SK-N-SH treated with all-trans-retinoic acid at 6 μM for 48 hours (cell line): Measurements from ENCODE around the gene EEF1AKMT3.

Experiments used
- ARNTL ChIP-seq: fragments of 450-650 bp; formaldehyde crosslinking; IDR thresholded peaks from 2 replicates; pipeline ENCODE4 v1.5.0; 2020; ENCODE audit warnings: low read depth, mild to moderate bottlenecking, moderate library complexity, borderline replicate concordance
- CSDC2 ChIP-seq: fragments of 250-450 bp; sonication (Bioruptor Pico); IDR thresholded peaks from 2 replicates; pipeline ENCODE4 v1.5.0; 2020; ENCODE audit warnings: mild to moderate bottlenecking, moderate library complexity
- GLIS3 ChIP-seq: fragments of 250-450 bp; sonication (Bioruptor Pico); IDR thresholded peaks from 2 replicates; pipeline ENCODE4 v1.5.0; 2020; ENCODE audit warnings: mild to moderate bottlenecking, moderate library complexity
- PPARA ChIP-seq: fragments of 250-450 bp; sonication (Bioruptor Pico); IDR thresholded peaks from 2 replicates; pipeline ENCODE4 v1.5.0; 2020; ENCODE audit warnings: mild to moderate bottlenecking, borderline replicate concordance
- SNAI2 ChIP-seq: fragments of 250-450 bp; sonication (Bioruptor Pico); IDR thresholded peaks from 2 replicates; pipeline ENCODE4 v1.5.0; 2020; ENCODE audit warnings: mild to moderate bottlenecking, moderate library complexity
- TCF4 ChIP-seq: fragments of 250-450 bp; sonication (Bioruptor Pico); IDR thresholded peaks from 2 replicates; pipeline ENCODE4 v1.8.0; 2021; ENCODE audit warnings: mild to moderate bottlenecking, moderate library complexity, borderline replicate concordance
- ZFP30 ChIP-seq: fragments of 450-650 bp; formaldehyde crosslinking; IDR thresholded peaks from 2 replicates; pipeline ENCODE4 v1.5.0; 2022; ENCODE audit warnings: mild to moderate bottlenecking, moderate library complexity
- ZNF70 ChIP-seq: fragments of 450-650 bp; formaldehyde crosslinking; IDR thresholded peaks from 2 replicates; pipeline ENCODE4 v1.5.0; 2020; ENCODE audit warnings: mild to moderate bottlenecking, moderate library complexity
- TF ChIP-seq, protein P1 (sequence below): fragments of 250-450 bp; sonication (Bioruptor Pico); IDR thresholded peaks from 2 replicates; pipeline ENCODE4 v1.5.1; 2020; ENCODE audit warnings: low read depth, mild to moderate bottlenecking, moderate library complexity
- TF ChIP-seq, protein P2 (sequence below): fragments of 250-450 bp; sonication (Bioruptor Pico); IDR thresholded peaks from 2 replicates; pipeline ENCODE4 v1.8.0; 2020; ENCODE audit warnings: mild to moderate bottlenecking, moderate library complexity, borderline replicate concordance

GRCh38 chr12:57810450-57810849 lies 38.0 kb downstream of the EEF1AKMT3 start:
- TF ChIP-seq, protein P1, sequence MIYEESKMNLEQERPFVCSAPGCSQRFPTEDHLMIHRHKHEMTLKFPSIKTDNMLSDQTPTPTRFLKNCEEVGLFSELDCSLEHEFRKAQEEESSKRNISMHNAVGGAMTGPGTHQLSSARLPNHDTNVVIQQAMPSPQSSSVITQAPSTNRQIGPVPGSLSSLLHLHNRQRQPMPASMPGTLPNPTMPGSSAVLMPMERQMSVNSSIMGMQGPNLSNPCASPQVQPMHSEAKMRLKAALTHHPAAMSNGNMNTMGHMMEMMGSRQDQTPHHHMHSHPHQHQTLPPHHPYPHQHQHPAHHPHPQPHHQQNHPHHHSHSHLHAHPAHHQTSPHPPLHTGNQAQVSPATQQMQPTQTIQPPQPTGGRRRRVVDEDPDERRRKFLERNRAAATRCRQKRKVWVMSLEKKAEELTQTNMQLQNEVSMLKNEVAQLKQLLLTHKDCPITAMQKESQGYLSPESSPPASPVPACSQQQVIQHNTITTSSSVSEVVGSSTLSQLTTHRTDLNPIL (CRISPR knock-in tag): no peak
- no peak for TF ChIP-seq SNAI2 (CRISPR knock-in tag)
- no peak for TF ChIP-seq CSDC2 (CRISPR knock-in tag)
- TF ChIP-seq TCF4 (CRISPR knock-in tag): no peak
- no peak for TF ChIP-seq ZFP30 (CRISPR knock-in tag)
- TF ChIP-seq PPARA (CRISPR knock-in tag): no peak
- TF ChIP-seq ZNF70 (CRISPR knock-in tag): no peak
- TF ChIP-seq GLIS3 (CRISPR knock-in tag): no peak
- TF ChIP-seq ARNTL: no peak
- TF ChIP-seq, protein P2, sequence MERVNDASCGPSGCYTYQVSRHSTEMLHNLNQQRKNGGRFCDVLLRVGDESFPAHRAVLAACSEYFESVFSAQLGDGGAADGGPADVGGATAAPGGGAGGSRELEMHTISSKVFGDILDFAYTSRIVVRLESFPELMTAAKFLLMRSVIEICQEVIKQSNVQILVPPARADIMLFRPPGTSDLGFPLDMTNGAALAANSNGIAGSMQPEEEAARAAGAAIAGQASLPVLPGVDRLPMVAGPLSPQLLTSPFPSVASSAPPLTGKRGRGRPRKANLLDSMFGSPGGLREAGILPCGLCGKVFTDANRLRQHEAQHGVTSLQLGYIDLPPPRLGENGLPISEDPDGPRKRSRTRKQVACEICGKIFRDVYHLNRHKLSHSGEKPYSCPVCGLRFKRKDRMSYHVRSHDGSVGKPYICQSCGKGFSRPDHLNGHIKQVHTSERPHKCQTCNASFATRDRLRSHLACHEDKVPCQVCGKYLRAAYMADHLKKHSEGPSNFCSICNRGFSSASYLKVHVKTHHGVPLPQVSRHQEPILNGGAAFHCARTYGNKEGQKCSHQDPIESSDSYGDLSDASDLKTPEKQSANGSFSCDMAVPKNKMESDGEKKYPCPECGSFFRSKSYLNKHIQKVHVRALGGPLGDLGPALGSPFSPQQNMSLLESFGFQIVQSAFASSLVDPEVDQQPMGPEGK (CRISPR knock-in tag): no peak
